ACC112 (cell line): ENCODE data around the gene MIDN.
"Not testable (repeated sequence)": the region's sequence is repeated elsewhere in the genome, so short reads cannot be mapped to it uniquely, and the experiment has no call there.

Experiments
- H2AFZ ChIP-seq: fragments of 200-600 bp; sonication (generic); one replicate; pipeline ENCODE4 v1.6.0; 2017; ENCODE audit warnings: antibody characterized with exemption, low read length; ENCODE audit not compliant: unreplicated experiment
- H3K27ac ChIP-seq: fragments of 200-600 bp; sonication (generic); 2 replicates; pipeline ENCODE4 v1.5.1; 2014; ENCODE audit warnings: low read depth, mild to moderate bottlenecking, antibody characterized with exemption, low read length, moderate library complexity
- H3K27me3 ChIP-seq: fragments of 200-600 bp; sonication (generic); 2 replicates; pipeline ENCODE4 v1.6.1; 2014; ENCODE audit warnings: mild to moderate bottlenecking, antibody characterized with exemption, low read length, moderate library complexity, mixed read lengths; ENCODE audit not compliant: insufficient read depth
- H3K36me3 ChIP-seq: fragments of 200-600 bp; sonication (generic); 2 replicates; pipeline ENCODE4 v1.6.1; 2016; ENCODE audit warnings: mild to moderate bottlenecking, antibody characterized with exemption, low read length, moderate library complexity, mixed read lengths; ENCODE audit not compliant: insufficient read depth
- H3K4me1 ChIP-seq: fragments of 200-600 bp; sonication (generic); one replicate; pipeline ENCODE4 v1.6.1; 2016; ENCODE audit warnings: low read length, mixed read lengths; ENCODE audit not compliant: insufficient read depth, unreplicated experiment, control insufficient read depth
- H3K4me3 ChIP-seq: fragments of 200-600 bp; sonication (generic); 2 replicates; pipeline ENCODE4 v1.5.1; 2014; ENCODE audit warnings: mild to moderate bottlenecking, low read depth, low read length
- H3K79me2 ChIP-seq: fragments of 200-600 bp; sonication (generic); one replicate; pipeline ENCODE4 v1.6.0; 2016; ENCODE audit warnings: low read length; ENCODE audit not compliant: control insufficient read depth, unreplicated experiment, insufficient read depth

The MIDN gene

DNA sequence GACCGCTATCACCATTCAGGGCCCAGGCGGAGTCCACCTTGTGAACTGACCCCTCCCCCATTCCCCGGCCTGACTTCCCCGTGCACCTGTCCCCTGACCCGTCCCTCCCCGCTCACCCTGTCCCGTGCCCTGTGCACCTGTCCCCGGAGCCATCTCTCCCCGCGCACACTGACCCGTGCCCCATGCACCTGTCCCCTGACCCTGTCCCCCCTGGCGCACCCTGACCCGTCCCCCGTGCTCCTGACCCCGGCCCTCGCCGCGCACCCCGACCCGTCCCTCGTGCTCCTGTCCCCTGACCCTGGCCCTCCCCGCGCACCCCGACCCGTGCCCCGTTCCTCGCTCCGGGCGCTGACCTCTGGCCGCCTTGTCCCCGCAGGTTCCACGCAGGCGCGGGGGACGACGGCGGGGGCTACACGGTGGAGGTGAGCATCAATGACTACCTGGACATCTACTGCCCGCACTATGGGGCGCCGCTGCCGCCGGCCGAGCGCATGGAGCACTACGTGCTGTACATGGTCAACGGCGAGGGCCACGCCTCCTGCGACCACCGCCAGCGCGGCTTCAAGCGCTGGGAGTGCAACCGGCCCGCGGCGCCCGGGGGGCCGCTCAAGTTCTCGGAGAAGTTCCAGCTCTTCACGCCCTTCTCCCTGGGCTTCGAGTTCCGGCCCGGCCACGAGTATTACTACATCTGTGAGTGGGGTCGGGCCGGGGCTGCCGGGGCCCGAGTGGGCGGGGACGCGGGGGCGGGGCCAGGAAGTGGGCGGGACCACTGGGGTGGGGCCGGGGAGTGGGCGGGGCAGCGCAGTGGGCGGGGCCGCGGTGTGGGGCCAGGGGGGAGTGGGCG is 47.0 kb downstream of the MIDN start:
- H3K27ac ChIP-seq = no peak overlapping the region
- peaks cover 3% of the 10 kb centered on the region; the same call in 1 of the 2 replicates for H3K27me3 ChIP-seq
- H3K36me3 ChIP-seq = no peaks in the 10 kb centered on the region
- no peaks in the 10 kb centered on the region for H3K4me1 ChIP-seq
- H3K4me3 ChIP-seq = no peak overlapping the region
- no peak overlapping the region for H2AFZ ChIP-seq
- no peaks in the 10 kb centered on the region for H3K79me2 ChIP-seq

GRCh38 chr19:1296078-1296477 is 47.7 kb downstream of the MIDN start:
- Histone ChIP-seq H2AFZ (no peak overlapping the region), H3K36me3 (no peaks in the 10 kb centered on the region), H3K27me3 (peaks cover 3% of the 10 kb centered on the region; the same call in 1 of the 2 replicates), H3K4me1 (no peaks in the 10 kb centered on the region), H3K27ac (no peak overlapping the region), H3K79me2 (no peaks in the 10 kb centered on the region), H3K4me3 (no peak overlapping the region)

GRCh38 chr19:1296575-1297271 is 48.3 kb downstream of the MIDN start:
- H3K79me2 ChIP-seq = no peaks in the 10 kb centered on the region
- no peak overlapping the region for H2AFZ ChIP-seq
- no peak overlapping the region for H3K4me3 ChIP-seq
- H3K27ac ChIP-seq = no peak overlapping the region
- H3K36me3 ChIP-seq = no peaks in the 10 kb centered on the region
- peaks cover 3% of the 10 kb centered on the region; the same call in 1 of the 2 replicates for H3K27me3 ChIP-seq
- no peaks in the 10 kb centered on the region for H3K4me1 ChIP-seq

DNA sequence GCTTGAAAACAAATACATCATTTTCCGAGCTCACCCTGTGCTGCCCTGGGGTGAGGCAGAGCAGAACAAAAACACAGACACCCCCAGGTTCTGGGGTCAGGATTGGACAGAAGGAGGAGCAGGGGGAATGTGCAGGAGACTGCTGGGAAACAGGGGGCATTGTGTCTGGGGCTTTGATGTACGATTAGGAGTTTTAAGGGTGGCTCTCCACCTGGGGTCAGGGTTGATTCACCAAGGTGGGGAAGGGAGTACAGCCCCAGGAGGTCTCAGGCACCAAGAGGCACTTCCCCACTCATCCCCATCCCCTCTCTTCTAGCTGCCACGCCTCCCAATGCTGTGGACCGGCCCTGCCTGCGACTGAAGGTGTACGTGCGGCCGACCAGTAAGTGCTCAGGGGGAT is 49.9 kb downstream of the MIDN start:
- no peaks in the 10 kb centered on the region for H3K4me1 ChIP-seq
- no peaks in the 10 kb centered on the region for H3K36me3 ChIP-seq
- no peak overlapping the region for H3K27ac ChIP-seq
- H3K79me2 ChIP-seq = no peaks in the 10 kb centered on the region
- H3K27me3 ChIP-seq = peaks cover 3% of the 10 kb centered on the region; the same call in 1 of the 2 replicates
- no peak overlapping the region for H3K4me3 ChIP-seq
- H2AFZ ChIP-seq = no peak overlapping the region

DNA sequence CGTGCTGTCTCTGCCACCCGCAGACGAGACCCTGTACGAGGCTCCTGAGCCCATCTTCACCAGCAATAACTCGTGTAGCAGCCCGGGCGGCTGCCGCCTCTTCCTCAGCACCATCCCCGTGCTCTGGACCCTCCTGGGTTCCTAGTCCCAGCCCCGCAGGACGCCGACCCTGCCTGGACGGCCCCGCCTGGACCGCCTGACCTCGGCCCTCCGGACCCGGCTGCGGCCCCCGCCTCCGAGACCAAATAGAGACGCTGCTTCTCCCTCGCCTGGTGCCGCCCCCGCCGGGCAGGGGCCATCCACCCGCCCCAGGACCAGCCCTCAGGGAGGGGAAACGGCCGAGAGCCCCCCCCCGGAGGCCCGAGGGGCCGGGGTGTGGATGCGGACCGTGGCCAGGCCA is 51.4 kb downstream of the MIDN start:
- H3K4me3 ChIP-seq = no peak overlapping the region
- H3K79me2 ChIP-seq = no peaks in the 10 kb centered on the region
- H2AFZ ChIP-seq = no peak overlapping the region
- no peaks in the 10 kb centered on the region for H3K36me3 ChIP-seq
- H3K27me3 ChIP-seq = peaks cover 3% of the 10 kb centered on the region; the same call in 1 of the 2 replicates
- H3K4me1 ChIP-seq = no peaks in the 10 kb centered on the region
- no peak overlapping the region for H3K27ac ChIP-seq

- Histone ChIP-seq H3K79me2 (no peaks in the 10 kb centered on the region), H2AFZ (no peak overlapping the region), H3K4me3 (no peak overlapping the region), H3K27ac (no peak overlapping the region), H3K27me3 (no peaks in the 10 kb centered on the region), H3K4me1 (no peaks in the 10 kb centered on the region), H3K36me3 (no peaks in the 10 kb centered on the region)
Measured at GRCh38 chr19:1300744-1301490, 52.5 kb downstream of the MIDN start.

GRCh38 chr19:1302533-1303239 is 54.3 kb downstream of the MIDN start:
- Histone ChIP-seq H3K4me3 (no peak overlapping the region), H3K27me3 (no peaks in the 10 kb centered on the region), H3K4me1 (no peaks in the 10 kb centered on the region), H3K36me3 (no peaks in the 10 kb centered on the region), H3K27ac (no peak overlapping the region), H3K79me2 (no peaks in the 10 kb centered on the region), H2AFZ (no peak overlapping the region)

- Histone ChIP-seq H3K4me3 (no peak overlapping the region), H3K4me1 (no peaks in the 10 kb centered on the region), H3K27me3 (no peaks in the 10 kb centered on the region), H3K27ac (no peak overlapping the region), H3K36me3 (no peaks in the 10 kb centered on the region), H3K79me2 (no peaks in the 10 kb centered on the region), H2AFZ (no peak overlapping the region)
Measured at GRCh38 chr19:1304197-1304924, 56.0 kb downstream of the MIDN start.

GRCh38 chr19:1305354-1305753 is 57.0 kb downstream of the MIDN start:
- H3K27me3 ChIP-seq, H3K36me3 ChIP-seq, H3K4me1 ChIP-seq, H3K27ac ChIP-seq, H3K4me3 ChIP-seq, H3K79me2 ChIP-seq, H2AFZ ChIP-seq: not testable (repeated sequence)

- no peak overlapping the region for H2AFZ ChIP-seq
- no peaks in the 10 kb centered on the region for H3K36me3 ChIP-seq
- no peak overlapping the region for H3K27ac ChIP-seq
- no peaks in the 10 kb centered on the region for H3K4me1 ChIP-seq
- no peak overlapping the region for H3K4me3 ChIP-seq
- H3K79me2 ChIP-seq = no peaks in the 10 kb centered on the region
- H3K27me3 ChIP-seq = no peaks in the 10 kb centered on the region
Measured at GRCh38 chr19:1307320-1307719, 58.9 kb downstream of the MIDN start.
